T-helper 1 cell treated with Interleukin-12 subunit alpha and Interleukin-12 subunit beta and Interleukin-4 antibody, amounts not matched to agents 30 μg/mL and 1 μg/mL, for 36 hours (primary cell): Measurements from ENCODE around the gene HMGXB3.

Experiments
- H3K27ac Mint-ChIP-seq: one replicate; pipeline ENCODE4 v1.8.0; 2021; ENCODE audit warnings: mild to moderate bottlenecking, mixed read lengths
- H3K27me3 Mint-ChIP-seq: one replicate; pipeline ENCODE4 v1.8.0; 2021; ENCODE audit warnings: low read depth, mixed read lengths
- H3K36me3 Mint-ChIP-seq: one replicate; pipeline ENCODE4 v1.8.0; 2021; ENCODE audit warnings: low read depth, mixed read lengths
- H3K4me1 Mint-ChIP-seq: one replicate; pipeline ENCODE4 v1.8.0; 2021; ENCODE audit warnings: low read depth, mixed read lengths
- H3K4me3 Mint-ChIP-seq: one replicate; pipeline ENCODE4 v1.8.0; 2021; ENCODE audit warnings: mild to moderate bottlenecking, moderate library complexity, mixed read lengths
- H3K9me3 Mint-ChIP-seq: one replicate; pipeline ENCODE4 v1.8.0; 2021; ENCODE audit warnings: mixed read lengths

The HMGXB3 gene

DNA sequence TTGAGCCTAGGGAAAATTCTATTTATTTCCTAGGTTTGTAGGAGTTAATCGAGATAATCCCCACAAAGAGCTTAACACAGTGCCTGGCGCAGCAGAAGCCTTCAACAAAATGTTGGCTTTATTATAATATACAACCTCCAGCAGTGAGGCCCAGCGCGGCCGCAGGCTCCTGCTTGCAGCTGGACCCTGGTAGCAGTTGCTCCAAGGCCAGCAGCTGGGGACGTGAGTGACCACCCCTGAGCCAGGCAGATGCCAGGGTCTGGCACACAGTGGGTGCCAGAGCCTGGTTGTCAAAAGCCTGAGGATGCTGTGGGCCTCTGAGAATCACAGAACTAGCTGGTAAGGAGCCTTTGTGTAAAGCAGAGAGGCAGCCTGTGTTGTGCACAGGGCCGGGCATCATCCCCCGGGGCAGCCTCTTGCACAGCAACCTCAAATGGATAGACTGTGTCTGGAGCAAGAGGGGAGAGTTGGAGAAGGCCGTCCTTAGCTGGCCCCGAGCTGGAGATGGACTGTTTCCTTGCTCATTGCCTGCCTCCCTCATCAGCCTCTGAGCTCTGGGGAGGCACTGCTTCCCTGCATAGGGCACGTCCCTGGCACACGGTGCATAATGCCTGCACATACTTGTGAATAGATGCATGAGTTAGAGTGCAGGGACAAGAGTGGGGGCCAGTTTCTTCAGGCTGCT is 68.6 kb downstream of the HMGXB3 start:
- Mint-ChIP-seq H3K27ac (no peak overlapping the region), H3K4me3 (no peak overlapping the region), H3K27me3 (no peaks in the 10 kb centered on the region), H3K36me3 (no peaks in the 10 kb centered on the region), H3K9me3 (no peaks in the 10 kb centered on the region), H3K4me1 (peaks cover 17% of the 10 kb centered on the region)

- Mint-ChIP-seq H3K9me3 (no peaks in the 10 kb centered on the region), H3K4me1 (peaks cover 17% of the 10 kb centered on the region), H3K27me3 (no peaks in the 10 kb centered on the region), H3K27ac (no peak overlapping the region), H3K36me3 (no peaks in the 10 kb centered on the region), H3K4me3 (no peak overlapping the region)
These were observed 69.4 kb downstream of the HMGXB3 start for GRCh38 chr5:150069672-150070627.

GRCh38 chr5:150070821-150071220 is 70.3 kb downstream of the HMGXB3 start:
- Mint-ChIP-seq H3K27ac (no peak overlapping the region), H3K4me1 (peaks cover 17% of the 10 kb centered on the region), H3K4me3 (no peak overlapping the region), H3K36me3 (no peaks in the 10 kb centered on the region), H3K9me3 (no peaks in the 10 kb centered on the region), H3K27me3 (no peaks in the 10 kb centered on the region)

- no peaks in the 10 kb centered on the region for H3K9me3 Mint-ChIP-seq
These were observed 72.6 kb downstream of the HMGXB3 start for GRCh38 chr5:150073086-150073625.

GRCh38 chr5:150073677-150074076 is 73.1 kb downstream of the HMGXB3 start:
- Mint-ChIP-seq H3K4me1 (peaks cover under 1% of the 10 kb centered on the region), H3K36me3 (no peaks in the 10 kb centered on the region), H3K27ac (no peak overlapping the region), H3K9me3 (no peaks in the 10 kb centered on the region), H3K4me3 (no peak overlapping the region), H3K27me3 (no peaks in the 10 kb centered on the region)

More at GRCh38 chr5:150073086-150073625, 72.6 kb downstream of the HMGXB3 start:
- peaks cover 2% of the 10 kb centered on the region for H3K4me1 Mint-ChIP-seq
- H3K4me3 Mint-ChIP-seq = no peak overlapping the region
- no peaks in the 10 kb centered on the region for H3K27me3 Mint-ChIP-seq
- no peaks in the 10 kb centered on the region for H3K36me3 Mint-ChIP-seq
- H3K27ac Mint-ChIP-seq = no peak overlapping the region

GRCh38 chr5:150075233-150075632 is 74.7 kb downstream of the HMGXB3 start:
- H3K36me3 Mint-ChIP-seq = no peaks in the 10 kb centered on the region
- H3K9me3 Mint-ChIP-seq = no peaks in the 10 kb centered on the region
- H3K4me1 Mint-ChIP-seq = no peaks in the 10 kb centered on the region
- H3K27ac Mint-ChIP-seq = no peak overlapping the region
- no peak overlapping the region for H3K4me3 Mint-ChIP-seq
- no peaks in the 10 kb centered on the region for H3K27me3 Mint-ChIP-seq

- no peak overlapping the region for H3K4me3 Mint-ChIP-seq
These were observed 75.3 kb downstream of the HMGXB3 start for GRCh38 chr5:150075806-150076205.

DNA sequence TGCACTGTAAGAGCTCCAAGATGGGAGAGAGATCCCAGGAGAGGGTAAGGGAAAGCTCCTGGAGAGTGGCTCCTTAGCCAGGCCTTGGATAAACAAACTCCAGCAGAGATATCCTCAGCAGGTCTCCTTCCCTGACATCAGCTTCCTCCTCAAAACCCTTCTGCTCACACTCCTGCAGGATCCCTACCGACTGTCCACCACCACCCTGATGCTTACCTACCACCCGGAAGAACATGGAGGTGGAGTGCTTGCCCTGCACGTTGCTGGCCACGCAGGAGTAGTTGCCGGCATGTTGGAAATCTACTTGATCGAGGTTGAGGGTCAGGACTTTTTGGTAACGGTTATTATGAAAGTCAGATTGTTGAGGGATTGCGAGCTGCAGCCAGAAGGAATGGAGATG is 76.5 kb downstream of the HMGXB3 start:
- Mint-ChIP-seq H3K36me3 (no peaks in the 10 kb centered on the region), H3K27me3 (peaks cover under 1% of the 10 kb centered on the region), H3K9me3 (no peaks in the 10 kb centered on the region), H3K4me3 (no peak overlapping the region), H3K27ac (no peak overlapping the region), H3K4me1 (no peaks in the 10 kb centered on the region)

More at GRCh38 chr5:150075806-150076205, 75.3 kb downstream of the HMGXB3 start:
- Mint-ChIP-seq H3K27me3 (no peaks in the 10 kb centered on the region), H3K36me3 (no peaks in the 10 kb centered on the region), H3K9me3 (no peaks in the 10 kb centered on the region), H3K27ac (no peak overlapping the region), H3K4me1 (no peaks in the 10 kb centered on the region)

GRCh38 chr5:150077996-150078801 is 77.7 kb downstream of the HMGXB3 start:
- Mint-ChIP-seq H3K9me3 (no peaks in the 10 kb centered on the region), H3K27me3 (peaks cover 7% of the 10 kb centered on the region), H3K4me1 (no peaks in the 10 kb centered on the region), H3K36me3 (no peaks in the 10 kb centered on the region), H3K27ac (no peak overlapping the region), H3K4me3 (no peak overlapping the region)

GRCh38 chr5:150078802-150079689 is 78.5 kb downstream of the HMGXB3 start:
- no peaks in the 10 kb centered on the region for H3K36me3 Mint-ChIP-seq
- no peaks in the 10 kb centered on the region for H3K9me3 Mint-ChIP-seq
- H3K4me1 Mint-ChIP-seq = no peaks in the 10 kb centered on the region
- H3K27me3 Mint-ChIP-seq = peaks cover 11% of the 10 kb centered on the region
- H3K4me3 Mint-ChIP-seq = no peak overlapping the region
- H3K27ac Mint-ChIP-seq = no peak overlapping the region

GRCh38 chr5:150079909-150080461 is 79.4 kb downstream of the HMGXB3 start:
- Mint-ChIP-seq H3K27ac (no peak overlapping the region), H3K9me3 (no peaks in the 10 kb centered on the region), H3K36me3 (no peaks in the 10 kb centered on the region), H3K27me3 (peaks cover 11% of the 10 kb centered on the region), H3K4me1 (no peaks in the 10 kb centered on the region), H3K4me3 (no peak overlapping the region)

- H3K27me3 Mint-ChIP-seq = peaks cover 14% of the 10 kb centered on the region
- no peaks in the 10 kb centered on the region for H3K36me3 Mint-ChIP-seq
- no peak overlapping the region for H3K27ac Mint-ChIP-seq
- no peaks in the 10 kb centered on the region for H3K4me1 Mint-ChIP-seq
- H3K4me3 Mint-ChIP-seq = no peak overlapping the region
- H3K9me3 Mint-ChIP-seq = no peaks in the 10 kb centered on the region
These were observed 80.3 kb downstream of the HMGXB3 start for GRCh38 chr5:150080696-150081435.
